H1 (cell line): ENCODE measurements around the gene ZCCHC17. TPM values are rescaled to one million over a fixed set of nuclear protein-coding genes. Genes with fewer than 3 reads are reported as not detected.

Experiments
- CTCF ChIA-PET: fragments of 300-600 bp; sonication (Branson Sonifier 250); formaldehyde crosslinking; loops from one replicate; lab custom pipeline; 2021; ENCODE audit not compliant: partially characterized antibody; lab: Charles Lee
- POLR2A ChIA-PET: fragments of 300-600 bp; sonication (Branson Sonifier 250); formaldehyde crosslinking; loops from one replicate; lab custom pipeline; 2021; ENCODE audit warnings: inconsistent platforms; ENCODE audit not compliant: partially characterized antibody; lab: Charles Lee
- DNase-seq, 2 experiments: peaks; one replicate each; pipeline versions ENCODE4 v3.0.0 to v3.0.0-alpha.2; 2010 to 2022; ENCODE audit warnings: low spot score in 2 of 2, low read depth in 1 of 2, mixed read lengths in 1 of 2
- FAIRE-seq: peaks from 2 replicates; lab custom pipeline; 2011; peaks lifted over from hg19 to GRCh38; lab: Jason Lieb, UNC
- H2AFZ ChIP-seq: 2 replicates; pipeline ENCODE4 v1.8.1; 2012; ENCODE audit warnings: low read length, inconsistent platforms
- H2AK5ac ChIP-seq: 2 replicates; pipeline ENCODE4 v1.6.1; 2013; ENCODE audit warnings: low read depth, low read length
- H2BK120ac ChIP-seq: replicated peaks from 2 replicates; pipeline ENCODE3; 2013; ENCODE audit warnings: low read depth, low read length, inconsistent platforms
- H2BK12ac ChIP-seq: 2 replicates; pipeline ENCODE4 v1.6.1; 2013; ENCODE audit warnings: low read depth, low read length
- H2BK15ac ChIP-seq: 2 replicates; pipeline ENCODE4 v1.6.1; 2013; ENCODE audit warnings: low read length
- H2BK20ac ChIP-seq: 2 replicates; pipeline ENCODE4 v1.6.1; 2013; ENCODE audit warnings: low read length
- H2BK5ac ChIP-seq: 2 replicates; pipeline ENCODE4 v1.6.1; 2013; ENCODE audit warnings: low read depth, low read length
- H3K14ac ChIP-seq: 2 replicates; pipeline ENCODE4 v1.6.1; 2013; ENCODE audit warnings: inconsistent platforms; ENCODE audit not compliant: insufficient read length
- H3K18ac ChIP-seq: 2 replicates; pipeline ENCODE4 v1.6.1; 2013; ENCODE audit warnings: low read length; ENCODE audit errors: extremely low read depth
- H3K23ac ChIP-seq: 2 replicates; pipeline ENCODE4 v1.6.1; 2013; ENCODE audit warnings: inconsistent platforms; ENCODE audit not compliant: insufficient read length
- H3K23me2 ChIP-seq: 2 replicates; pipeline ENCODE4 v1.6.1; 2013; ENCODE audit warnings: low read depth, low read length
- H3K27ac ChIP-seq: 2 replicates; pipeline ENCODE4 v1.6.1; 2011; ENCODE audit warnings: low read depth, low read length, inconsistent platforms
- H3K27me3 ChIP-seq, 4 experiments: replicated peaks in 1 of 4; 1 replicate in 1 of 4; 2 replicates in 3 of 4; pipeline versions ENCODE4 v1.6.1 to v1.8.1; 2011 to 2013; ENCODE audit warnings: low read length in 3 of 4, mild to moderate bottlenecking in 3 of 4, inconsistent platforms in 2 of 4, mixed read lengths in 2 of 4, moderate library complexity in 1 of 4; ENCODE audit not compliant: control insufficient read depth in 3 of 4, insufficient read depth in 3 of 4; ENCODE audit errors: extremely low read depth in 1 of 4
- H3K36me3 ChIP-seq, 4 experiments: 2 replicates each; pipeline versions ENCODE4 v1.6.1 to v1.8.1; 2011 to 2013; ENCODE audit warnings: mild to moderate bottlenecking in 4 of 4, low read length in 3 of 4, moderate library complexity in 2 of 4, control low read depth in 1 of 4, inconsistent platforms in 1 of 4; ENCODE audit not compliant: insufficient read depth in 4 of 4, control insufficient read depth in 2 of 4
- H3K4ac ChIP-seq: replicated peaks from 2 replicates; pipeline ENCODE3; 2013; ENCODE audit warnings: low read length, low read depth, mixed read lengths, inconsistent platforms; ENCODE audit not compliant: insufficient read length
- H3K4me1 ChIP-seq, 4 experiments: replicated peaks in 1 of 4; 1 replicate in 1 of 4; 2 replicates in 3 of 4; pipeline versions ENCODE4 v1.6.1 to v1.8.1; 2011 to 2013; ENCODE audit warnings: low read length in 3 of 4, inconsistent platforms in 2 of 4, mixed read lengths in 1 of 4; ENCODE audit not compliant: insufficient read depth in 4 of 4, control insufficient read depth in 3 of 4
- H3K4me2 ChIP-seq, 2 experiments: 2 replicates each; pipeline versions ENCODE4 v1.6.1 to v1.8.1; 2011 to 2013; ENCODE audit warnings: low read depth in 2 of 2, low read length in 2 of 2, control low read depth in 1 of 2, inconsistent platforms in 1 of 2, mild to moderate bottlenecking in 1 of 2; ENCODE audit not compliant: insufficient read depth in 1 of 2
- H3K4me3 ChIP-seq, 4 experiments: fragments of 200-600, 300-600 bp in 1 of 4; sonication (generic), shearing (Covaris generic), sonication (Bioruptor Twin) in 1 of 4; 2 replicates each; pipeline versions ENCODE4 v1.5.1 to v1.8.1; 2011 to 2016; ENCODE audit warnings: low read length in 4 of 4, low read depth in 3 of 4, control low read depth in 2 of 4, inconsistent platforms in 2 of 4, mild to moderate bottlenecking in 2 of 4, mixed read lengths in 1 of 4, moderate library complexity in 1 of 4; ENCODE audit not compliant: insufficient read depth in 2 of 4; ENCODE audit errors: extremely low read depth in 1 of 4
- H3K56ac ChIP-seq: replicated peaks from 2 replicates; pipeline ENCODE3; 2013; ENCODE audit warnings: low read depth, mild to moderate bottlenecking, mixed read lengths, low read length, inconsistent platforms; ENCODE audit not compliant: insufficient read length
- H3K79me1 ChIP-seq: 2 replicates; pipeline ENCODE4 v1.6.1; 2013; ENCODE audit warnings: low read depth, low read length, control low read depth
- H3K79me2 ChIP-seq, 2 experiments: 2 replicates each; pipeline versions ENCODE4 v1.6.1 to v1.8.1; 2012 to 2013; ENCODE audit warnings: low read length in 2 of 2, mild to moderate bottlenecking in 2 of 2, inconsistent platforms in 1 of 2; ENCODE audit not compliant: insufficient read depth in 2 of 2, control insufficient read depth in 1 of 2
- H3K9ac ChIP-seq, 4 experiments: replicated peaks in 1 of 4; 1 replicate in 1 of 4; 2 replicates in 3 of 4; pipeline versions ENCODE4 v1.6.1 to v1.8.1; 2011 to 2013; ENCODE audit warnings: low read depth in 3 of 4, low read length in 3 of 4, control low read depth in 2 of 4, mild to moderate bottlenecking in 2 of 4, moderate library complexity in 2 of 4, inconsistent platforms in 1 of 4; ENCODE audit errors: extremely low read depth in 1 of 4
- H3K9me3 ChIP-seq, 2 experiments: 2 replicates each; pipeline versions ENCODE4 v1.6.1 to v1.8.1; 2012 to 2013; ENCODE audit warnings: mild to moderate bottlenecking in 2 of 2, moderate library complexity in 2 of 2, control low read depth in 1 of 2, inconsistent platforms in 1 of 2, low read depth in 1 of 2, low read length in 1 of 2, mixed read lengths in 1 of 2; ENCODE audit not compliant: insufficient read depth in 2 of 2
- H4K20me1 ChIP-seq, 2 experiments: replicated peaks in 1 of 2; 2 replicates each; pipeline versions ENCODE3 to v1.8.1; 2011 to 2013; ENCODE audit warnings: inconsistent platforms in 2 of 2, low read length in 2 of 2, mild to moderate bottlenecking in 1 of 2; ENCODE audit not compliant: insufficient read depth in 2 of 2, control insufficient read depth in 1 of 2
- H4K5ac ChIP-seq: 2 replicates; pipeline ENCODE4 v1.6.1; 2013; ENCODE audit warnings: low read length, low read depth, mixed read lengths, inconsistent platforms; ENCODE audit not compliant: insufficient read length
- H4K8ac ChIP-seq: 2 replicates; pipeline ENCODE4 v1.8.0; 2013; ENCODE audit warnings: mild to moderate bottlenecking, moderate library complexity, low read length, inconsistent platforms; ENCODE audit not compliant: insufficient read depth; ENCODE audit errors: extremely low read depth
- H4K91ac ChIP-seq: replicated peaks from 2 replicates; pipeline ENCODE3; 2013; ENCODE audit warnings: low read length, mixed read lengths, inconsistent platforms; ENCODE audit not compliant: insufficient read length
- CBX5 ChIP-seq: fragments of 300-800, 300-1000 bp; sonication (generic); IDR thresholded peaks from 2 replicates; pipeline ENCODE4 v1.7.1; 2016; ENCODE audit warnings: antibody characterized with exemption, low read length, low read depth
- CREB1 ChIP-seq: IDR thresholded peaks from 2 replicates; pipeline ENCODE4 v1.6.1; 2012; ENCODE audit warnings: inconsistent platforms
- JUND ChIP-seq: IDR thresholded peaks from 2 replicates; pipeline ENCODE4 v1.6.1; 2011; ENCODE audit warnings: mild to moderate bottlenecking, improper control_type of control experiment, low read length
- NANOG ChIP-seq: IDR thresholded peaks from 2 replicates; pipeline ENCODE4 v1.6.1; 2011; ENCODE audit warnings: low read length, low read depth, mild to moderate bottlenecking, inconsistent platforms; ENCODE audit not compliant: insufficient read depth, poor library complexity, severe bottlenecking
- PHF8 ChIP-seq: fragments of 200-600 bp; sonication (generic); conservative IDR thresholded peaks from 2 replicates; pipeline ENCODE4 v1.7.1; 2012; ENCODE audit warnings: low read depth, mild to moderate bottlenecking, inconsistent platforms, low read length, moderate library complexity
- SP2 ChIP-seq: IDR thresholded peaks from 2 replicates; pipeline ENCODE4 v1.6.1; 2012; ENCODE audit warnings: mild to moderate bottlenecking, low read length, inconsistent platforms
- YY1 ChIP-seq: IDR thresholded peaks from 2 replicates; pipeline ENCODE4 v1.6.1; 2011; ENCODE audit warnings: low read depth, mild to moderate bottlenecking, low read length
- WGBS, 2 experiments: shearing (Covaris generic) in 1 of 2; methylation state at CpG; one replicate each; pipeline versions ENCODE4 v1.1.6 to v1.1.7; 2013 to 2015; ENCODE audit warnings: low lambda C conversion rate in 2 of 2, mixed read lengths in 2 of 2, inconsistent platforms in 1 of 2, low coverage in 1 of 2, missing lambda C conversion rate in 1 of 2; ENCODE audit not compliant: insufficient replicate concordance in 2 of 2, insufficient coverage in 1 of 2, insufficient read length in 1 of 2; ENCODE audit errors: extremely low coverage in 1 of 2, missing lambda C conversion rate in 1 of 2; 5-methylcytosine and 5-hydroxymethylcytosine counted together
- polyA plus RNA-seq, 7 experiments: library from polyadenylated mRNA; depleted of rRNA in 3 of 7; stranded (reverse) in 5 of 7; unstranded in 2 of 7; fragments of >200 nt in 5 of 7; fragments of 200-250 nt in 2 of 7; gene quantifications; 1 replicate in 5 of 7; 2 replicates in 1 of 7; 4 replicates in 1 of 7; pipeline versions ENCODE4 v1.2.1 to v1.2.3, GENCODE V29; 2011 to 2013; ENCODE audit warnings: missing spikeins in 2 of 7, mixed read lengths in 2 of 7
- total RNA-seq: library from RNA; stranded (reverse); fragmentation: NEBNext Ultra II Directional; extraction: Animal tissue kit (Norgen Biotek cat#: 25700); gene quantifications from 2 replicates; pipeline ENCODE4 v1.2.1, GENCODE V29; 2021

Gene ZCCHC17
- total and polyA plus RNA-seq, 2 of the 8 experiments (the other 6 are each of a cell fraction or from before 2014, with no cell fraction given) = 51.6 to 59.3 TPM

GRCh38 chr1:31376375-31377134, 79.7 kb downstream of the ZCCHC17 start:
- CTCF ChIA-PET = interaction anchor here (0.6 to 4.0 kb wide), 8 partner anchors 18 to 1966 kb away, joined by 3 to 32 read pairs (median 4); no protein-coding TSS in a partner anchor
- H3K27ac ChIP-seq = no peak overlapping the region
- WGBS, 2 experiments = 79% methylated on average over 8 of the region's 8 CpGs; no CpG with 5 or more reads in 1 of the 2 experiments

More at GRCh38 chr1:31376375-31377134, 79.7 kb downstream of the ZCCHC17 start:
- Histone ChIP-seq H3K23me2 (peaks cover 11% of the 10 kb centered on the region), H2AK5ac (peak overlapping the region; percentile 49), H3K79me2 (no peaks in the 10 kb centered on the region), H3K27me3 (0 out of 7 replicates have a peak, but pooled peaks cover 0 to 2% (median 0%) of the 10 kb centered on the region in 4 experiments), H3K18ac (no peak overlapping the region), H3K79me1 (no peaks in the 10 kb centered on the region), H4K91ac (peak overlapping the region; percentile 13), H4K20me1 (no peaks in the 10 kb centered on the region), H3K9me3 (no peaks in the 10 kb centered on the region), H3K9ac (no peak overlapping the region), H3K23ac (no peak overlapping the region), H2BK12ac (peak overlapping the region; percentile 71; the same call in 1 of the 2 replicates), H4K5ac (no peak overlapping the region), H3K4me2 (peak overlapping the region; percentile 14 to 20; a peak in 2 of 4 replicates), H2BK5ac (0 out of 2 replicates have a peak overlapping the region, but pooled peaks have one; percentile 20), H3K4me1 (peaks cover 8 to 23% (median 22%) of the 10 kb centered on the region in 4 experiments), H2BK120ac (no peak overlapping the region), H2AFZ (no peak overlapping the region), H3K4me3 (no peak overlapping the region), H3K14ac (no peak overlapping the region), H3K56ac (no peak overlapping the region), H2BK15ac (no peak overlapping the region), H3K4ac (no peak overlapping the region), H4K8ac (no peak overlapping the region), H2BK20ac (no peak overlapping the region), H3K36me3 (no peaks in the 10 kb centered on the region)
- FAIRE-seq (peak; percentile 13), DNase-seq (no peak)
- TF ChIP-seq YY1 (no peak), CREB1 (no peak), SP2 (no peak), JUND (peak; percentile 44; the same call in 1 of the 2 replicates), PHF8 (no peak), CBX5 (no peak), NANOG (no peak)
- POLR2A ChIA-PET = no interaction called here
